GM04504 (cell line): Measurements from ENCODE around the gene RHBDD3.
A peak's percentile ranks its signal among the peaks of the same experiment; 100 is the strongest.

Source experiments
- DNase-seq: peaks from one replicate; pipeline ENCODE4 v3.0.0-alpha.2; 2012; ENCODE audit warnings: low read depth

Gene RHBDD3

DNA sequence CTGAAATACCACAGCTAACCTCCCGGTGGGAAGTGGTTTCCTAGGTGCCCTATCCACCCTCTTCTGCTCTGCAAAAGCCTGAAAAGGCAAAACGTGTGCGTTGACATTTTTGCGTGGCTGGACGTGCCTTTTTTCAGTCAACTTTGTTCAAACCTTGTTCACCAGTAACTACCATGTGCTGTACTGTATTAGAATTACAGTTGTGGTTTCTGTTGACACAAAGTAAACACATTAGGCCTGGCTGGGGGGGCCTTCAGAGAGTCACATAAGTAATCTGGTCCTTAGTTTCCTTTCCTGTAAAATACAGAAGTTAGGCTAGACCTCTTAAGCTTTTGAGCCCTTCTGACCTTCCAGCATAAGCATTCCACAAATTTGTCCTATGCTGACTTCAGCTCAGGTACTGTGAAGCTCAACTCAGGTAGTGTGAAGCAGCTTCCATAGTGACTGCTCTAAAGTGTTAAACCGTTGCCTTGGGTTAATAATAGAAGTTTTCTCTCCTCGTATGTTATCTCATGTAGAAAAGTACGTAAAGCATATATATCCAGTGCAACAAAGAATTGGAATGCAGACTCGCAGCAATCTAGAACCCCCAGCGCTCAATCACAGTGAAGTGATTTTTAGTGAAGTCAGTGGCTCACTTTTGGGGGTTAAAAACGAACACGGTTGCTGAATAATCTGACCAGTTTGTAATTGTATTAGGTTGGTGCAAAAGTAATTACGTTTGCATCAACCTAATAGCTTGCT lies 2.1 kb upstream of the RHBDD3 start:
- no peak for DNase-seq

DNA sequence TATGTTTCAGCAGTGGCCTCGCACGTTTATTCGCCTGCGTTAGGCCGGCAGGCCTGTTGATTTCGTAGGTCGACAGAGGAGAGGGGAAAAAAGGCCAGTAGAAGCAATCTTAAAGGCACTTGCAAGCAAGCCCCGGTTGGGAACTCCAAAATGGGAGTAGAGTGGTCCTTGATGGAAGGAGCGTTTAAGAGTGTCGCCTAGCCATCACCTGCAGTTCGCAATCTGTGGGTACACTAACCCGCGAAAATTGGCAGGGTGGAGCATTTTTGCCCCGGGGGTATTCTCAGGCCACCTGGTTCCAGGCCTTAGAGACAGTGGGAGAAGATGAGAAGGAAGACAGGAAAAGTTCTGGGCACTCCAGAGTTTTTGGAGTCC lies 1.4 kb upstream of the RHBDD3 start:
- DNase-seq = no peak

DNA sequence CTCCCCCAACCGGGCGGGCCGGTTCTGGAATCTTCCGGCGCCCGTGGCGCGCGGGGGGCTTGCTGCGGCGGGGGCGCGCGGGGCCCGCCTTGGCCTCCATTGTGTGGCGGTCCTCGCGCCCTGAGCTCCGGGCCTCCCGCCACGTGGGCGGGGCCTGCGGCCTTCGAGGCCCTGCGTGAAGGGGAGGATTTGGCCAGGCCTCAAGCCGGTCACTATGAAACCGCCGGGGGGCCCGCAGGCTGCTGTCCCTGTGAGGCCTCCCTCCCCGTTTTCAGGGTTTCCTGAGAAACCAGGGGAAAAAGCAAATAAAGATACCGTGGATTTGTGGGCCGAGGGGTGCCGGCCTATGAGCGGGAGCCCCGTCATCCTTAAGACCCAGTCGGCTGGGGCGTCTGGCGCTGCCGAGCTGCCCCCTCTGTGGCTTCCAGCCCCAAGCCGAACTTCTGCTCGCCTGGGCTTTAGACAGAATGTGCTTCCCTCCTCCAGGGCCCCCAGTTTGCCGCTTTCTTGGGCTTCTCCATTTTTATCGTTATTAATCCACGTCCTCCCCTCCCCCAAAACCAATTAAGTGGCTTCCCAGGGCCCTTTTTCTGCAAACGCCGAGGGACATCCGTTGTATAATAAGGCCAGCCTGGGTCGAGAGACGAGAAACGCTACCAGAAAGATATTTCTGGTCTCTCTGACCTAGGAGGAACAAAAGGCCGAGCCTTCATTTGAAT lies 889 bp upstream of the RHBDD3 start:
- DNase-seq = peak; percentile 34

DNA sequence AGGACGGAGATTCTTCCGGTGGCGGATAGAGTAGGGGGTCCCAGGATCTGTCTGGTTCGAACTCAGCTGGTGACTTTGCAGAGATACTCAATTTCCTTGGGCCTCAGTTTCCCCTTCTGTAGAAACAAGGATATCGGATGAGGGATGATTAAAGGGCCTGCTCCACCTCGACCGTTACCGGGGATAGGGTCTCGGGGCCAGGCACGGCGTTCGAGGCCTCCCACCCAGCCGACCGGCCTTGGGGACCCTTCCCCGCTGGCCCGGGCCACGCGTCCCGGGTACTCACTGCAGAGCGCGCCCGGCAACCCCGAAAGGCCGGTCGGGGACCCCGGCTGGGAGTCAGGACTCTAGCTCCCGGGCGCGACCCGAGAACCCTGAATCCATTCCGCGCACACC lies 321 bp downstream of the RHBDD3 start:
- DNase-seq = no peak

DNA sequence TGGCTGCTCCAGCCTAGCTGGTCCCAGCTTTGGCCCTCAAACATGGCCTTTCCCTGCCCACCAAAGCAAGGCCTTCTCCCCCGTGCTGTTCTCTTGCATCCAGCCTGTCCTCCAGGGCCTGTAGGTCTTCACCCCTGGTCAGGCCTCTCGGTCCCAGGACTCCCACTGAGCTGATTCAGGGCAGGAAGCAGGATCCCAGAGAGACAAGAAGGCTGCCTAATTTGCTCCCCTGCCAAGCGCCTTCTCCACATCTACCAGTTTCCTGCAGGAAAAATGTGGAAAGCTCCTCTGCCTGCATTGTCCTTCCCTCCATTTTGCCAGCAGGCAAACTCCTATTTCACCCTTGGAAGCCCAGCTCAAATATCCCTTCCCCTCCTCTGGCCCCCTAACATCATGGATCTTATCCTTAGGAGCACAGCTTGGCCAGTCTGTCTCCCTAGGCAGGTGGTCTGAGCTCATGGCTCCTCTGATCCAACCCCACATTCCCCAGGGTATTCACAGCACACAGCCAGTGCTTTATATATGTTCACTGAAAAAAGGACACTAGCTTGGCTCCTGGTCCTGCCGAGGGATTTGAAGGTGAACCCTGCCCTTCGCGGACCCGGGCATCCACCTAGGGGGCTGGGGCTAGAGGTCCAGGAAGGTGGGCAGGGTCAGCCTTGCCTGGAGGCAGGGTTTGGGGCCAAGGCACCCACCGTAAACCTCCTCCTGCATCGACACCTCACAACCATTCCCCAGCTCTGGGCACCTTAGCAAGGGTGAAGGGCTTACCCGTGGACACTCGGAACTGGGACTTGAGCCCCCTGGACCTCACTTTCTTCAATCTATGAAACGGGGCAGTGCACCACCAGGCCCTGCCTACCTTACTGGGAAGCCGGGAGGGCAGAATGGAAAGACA lies 968 bp downstream of the RHBDD3 start:
- DNase-seq = no peak

DNA sequence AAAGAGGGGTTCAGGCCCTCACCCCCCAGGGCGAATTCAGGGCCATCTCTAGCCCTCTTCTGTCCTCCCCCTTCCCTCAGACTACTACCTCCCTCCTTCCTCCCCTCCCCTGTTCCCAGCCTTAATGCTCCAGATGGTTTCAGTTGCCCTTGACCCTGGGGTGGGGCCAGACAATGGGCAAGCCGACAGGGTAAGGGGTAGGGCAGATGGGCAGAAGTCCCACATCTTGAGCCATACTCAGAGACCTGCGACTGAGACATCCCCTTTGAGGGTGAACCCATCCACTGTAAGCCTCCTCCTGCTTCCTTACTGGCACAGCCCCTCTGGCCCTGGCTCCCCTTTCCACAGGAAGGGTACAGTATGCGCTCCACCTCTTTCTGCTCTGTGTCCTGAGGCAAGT lies 1.9 kb downstream of the RHBDD3 start:
- DNase-seq = no peak

DNA sequence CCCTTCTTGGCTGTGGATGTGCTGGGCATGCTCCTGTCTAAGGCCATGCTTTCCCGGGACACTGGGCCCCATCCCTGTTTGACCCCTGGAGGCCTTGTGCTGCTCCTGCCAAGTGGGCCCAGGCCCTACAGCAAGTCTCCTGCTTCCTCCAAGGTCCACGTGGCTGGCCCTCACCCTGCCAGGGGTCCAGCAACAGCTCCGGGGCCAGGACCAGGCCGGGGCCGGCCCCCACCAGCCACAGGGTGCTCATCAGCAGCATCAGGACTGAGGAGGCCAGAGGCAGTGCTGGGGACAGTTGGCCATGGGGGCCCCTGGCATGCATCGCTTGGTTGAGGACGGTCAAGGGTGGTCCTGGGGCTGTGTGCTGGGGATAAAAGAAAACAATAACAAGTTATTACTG lies 2.5 kb downstream of the RHBDD3 start:
- no peak for DNase-seq

DNA sequence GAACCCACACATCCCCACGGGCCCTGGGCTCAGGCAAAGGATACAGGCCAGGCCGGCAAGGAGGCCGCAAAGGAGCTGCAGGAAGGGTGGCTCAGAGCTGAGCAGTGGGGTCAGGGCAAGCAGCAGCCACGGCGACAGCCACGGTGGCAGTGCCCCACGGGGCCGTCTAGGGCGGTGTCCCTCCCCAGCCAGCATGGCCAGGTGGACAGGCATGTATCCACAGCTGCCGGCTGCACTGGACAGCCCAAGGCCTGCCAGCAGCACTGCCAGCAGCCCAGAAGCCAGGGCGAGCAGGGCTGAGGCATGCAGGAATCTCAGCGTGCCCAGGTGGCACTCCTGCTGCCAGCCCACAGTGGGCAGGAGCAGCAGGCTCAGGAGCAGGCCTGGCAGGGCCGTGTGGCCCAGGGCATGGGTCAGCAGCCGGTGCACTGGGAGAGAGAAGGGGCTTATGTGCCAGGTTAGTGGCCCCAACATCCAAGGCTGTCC lies 3.9 kb downstream of the RHBDD3 start:
- no peak for DNase-seq

DNA sequence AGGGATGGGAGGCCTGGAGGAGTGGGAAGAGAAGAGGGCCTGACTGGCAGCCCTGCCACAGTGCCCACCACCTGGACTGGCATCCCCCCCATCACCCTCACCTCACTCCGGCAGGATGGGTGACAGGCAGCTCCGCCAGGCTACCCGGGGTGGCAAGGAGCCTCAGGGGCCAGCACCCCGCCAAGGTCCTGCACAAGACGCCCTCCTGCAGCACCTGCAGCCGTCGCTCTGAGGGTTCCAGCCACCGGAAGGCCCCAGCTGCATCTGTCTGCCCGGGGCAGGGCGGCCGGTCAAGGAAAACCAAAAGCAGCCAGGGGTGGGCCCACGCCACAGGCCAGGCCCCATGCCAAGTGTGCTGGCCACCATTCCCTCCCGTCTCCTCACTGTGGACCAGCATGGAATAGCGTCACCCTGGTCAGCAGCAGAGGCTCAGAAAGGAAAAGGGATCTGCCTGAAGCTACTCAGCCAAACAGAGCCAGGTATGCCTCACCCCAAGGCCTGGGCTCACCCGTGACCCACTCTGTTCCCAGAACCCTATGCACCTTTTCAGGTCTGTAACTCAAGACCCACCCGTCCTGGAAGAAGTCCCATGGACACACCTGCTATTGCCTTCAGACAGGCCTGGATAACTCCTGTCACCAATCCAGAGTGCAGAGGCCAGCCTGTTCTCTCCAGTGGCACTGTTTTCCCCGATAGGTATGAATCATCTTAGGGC lies 7.0 kb downstream of the RHBDD3 start:
- no peak for DNase-seq

DNA sequence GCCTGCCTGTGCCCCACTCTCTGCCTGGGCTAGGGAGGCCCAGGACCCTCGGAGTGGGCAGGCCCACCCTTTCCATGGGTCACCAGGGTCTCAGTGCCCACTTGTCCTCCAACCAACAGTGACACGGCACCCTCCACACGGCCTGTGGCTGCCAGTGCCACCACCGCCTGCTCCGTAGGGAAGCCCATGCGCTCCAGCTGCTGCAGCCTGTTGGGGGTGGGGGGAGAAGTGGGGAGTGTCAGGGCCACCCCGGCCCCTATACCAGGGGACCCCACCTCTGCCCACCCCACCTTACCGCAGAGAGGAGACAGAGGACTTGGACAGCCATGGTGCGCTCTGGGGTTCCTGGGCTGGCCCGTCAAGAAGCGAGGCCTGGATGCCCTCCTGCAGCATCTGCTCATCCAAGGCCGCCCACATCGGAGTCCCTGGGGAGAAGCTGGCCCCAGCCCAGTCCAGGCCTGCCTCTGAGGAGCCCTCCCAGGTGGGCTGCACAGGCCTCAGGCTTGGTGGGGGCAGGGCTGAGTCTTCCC lies 7.7 kb downstream of the RHBDD3 start:
- no peak for DNase-seq

DNA sequence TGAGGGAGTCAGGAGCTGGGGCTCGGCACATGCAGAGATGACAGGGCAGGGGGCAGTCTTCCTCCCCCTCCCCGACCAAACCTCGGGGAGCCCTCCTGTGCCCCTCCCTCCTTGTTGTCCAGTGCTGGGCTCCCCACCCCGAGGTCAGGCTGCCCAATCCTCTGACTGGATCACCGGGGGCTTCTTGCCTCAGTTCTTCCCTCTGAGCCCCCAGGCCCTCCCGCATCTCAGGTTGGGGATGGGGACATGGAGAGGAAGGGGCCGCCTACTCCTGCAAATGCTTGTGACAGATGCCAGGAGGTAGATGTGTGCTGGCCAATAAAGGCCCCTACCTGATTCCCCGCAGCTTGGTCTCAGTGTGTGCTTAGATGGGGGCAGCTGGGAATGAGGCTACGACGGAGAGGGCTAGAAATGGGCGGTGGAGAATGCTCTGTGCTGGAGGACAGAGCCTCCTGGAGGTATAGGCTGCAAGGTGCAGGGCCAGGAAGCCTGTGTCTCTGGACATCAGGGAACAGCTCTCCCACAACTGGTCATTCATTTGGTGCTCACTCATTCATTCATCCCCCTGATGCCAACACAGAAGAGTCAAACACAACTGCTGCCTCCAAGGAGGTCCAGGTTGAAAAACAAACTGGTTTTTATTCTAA lies 8.4 kb downstream of the RHBDD3 start:
- DNase-seq = no peak

DNA sequence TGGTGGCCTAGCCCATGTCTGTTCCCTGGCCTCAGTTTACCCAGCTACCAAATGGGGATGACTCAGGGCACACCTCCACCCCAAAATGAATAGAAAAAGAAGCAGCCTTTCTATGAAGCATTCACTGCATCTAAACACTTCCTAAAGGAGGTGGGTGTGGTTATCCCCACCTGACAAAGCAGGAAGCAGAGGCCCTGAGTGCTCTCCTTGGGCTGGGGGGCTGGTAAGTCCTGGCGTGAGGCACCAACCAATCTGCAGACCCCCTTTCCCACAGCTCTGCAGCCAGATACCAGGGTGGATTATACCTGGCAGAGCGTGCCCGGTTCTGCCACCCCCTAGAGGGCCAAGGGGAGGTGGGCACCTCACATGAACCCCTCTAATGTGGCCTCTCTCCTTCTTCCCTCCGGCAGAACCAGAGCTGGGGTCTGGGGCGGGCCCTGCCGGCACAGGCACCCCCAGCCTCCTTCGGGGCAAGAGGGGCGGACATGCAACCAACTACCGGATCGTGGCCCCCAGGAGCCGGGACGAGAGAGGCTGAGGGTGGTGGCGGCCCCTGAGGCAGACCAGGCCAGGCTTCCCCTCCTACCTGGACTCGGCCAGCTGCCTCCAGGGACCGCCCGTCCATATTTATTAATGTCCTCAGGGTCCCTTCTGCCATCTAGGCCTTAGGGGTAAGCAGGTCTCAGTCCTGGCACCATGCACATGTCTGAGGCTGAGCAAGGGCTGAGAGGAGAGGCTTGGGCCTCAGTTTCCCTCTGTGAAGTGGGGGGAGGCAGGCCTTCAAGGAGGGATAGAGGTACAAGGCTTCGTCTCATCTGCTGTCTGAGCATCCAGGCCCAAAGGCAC lies 9.2 kb downstream of the RHBDD3 start:
- no peak for DNase-seq

DNA sequence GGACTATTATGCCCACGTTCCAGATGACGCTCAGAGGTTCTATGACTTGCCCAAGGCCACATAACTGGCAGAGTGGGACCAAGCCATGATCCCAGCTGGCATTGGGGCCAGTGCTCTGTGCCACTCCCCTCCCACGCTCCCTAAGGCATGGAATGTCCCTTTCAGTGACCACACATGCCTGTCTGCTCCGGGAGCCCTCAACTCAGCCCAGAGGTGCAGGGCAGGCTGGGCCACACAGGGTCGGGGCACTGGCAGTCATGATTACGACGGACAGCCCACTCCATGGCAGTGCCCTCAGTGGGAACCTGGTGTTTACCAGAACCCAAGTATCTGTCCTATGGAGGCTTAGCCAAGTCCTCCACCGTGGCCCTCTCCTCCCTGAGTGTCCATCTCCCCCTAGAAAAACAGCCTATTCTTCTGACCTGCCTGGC lies 10.0 kb downstream of the RHBDD3 start:
- DNase-seq = no peak

DNA sequence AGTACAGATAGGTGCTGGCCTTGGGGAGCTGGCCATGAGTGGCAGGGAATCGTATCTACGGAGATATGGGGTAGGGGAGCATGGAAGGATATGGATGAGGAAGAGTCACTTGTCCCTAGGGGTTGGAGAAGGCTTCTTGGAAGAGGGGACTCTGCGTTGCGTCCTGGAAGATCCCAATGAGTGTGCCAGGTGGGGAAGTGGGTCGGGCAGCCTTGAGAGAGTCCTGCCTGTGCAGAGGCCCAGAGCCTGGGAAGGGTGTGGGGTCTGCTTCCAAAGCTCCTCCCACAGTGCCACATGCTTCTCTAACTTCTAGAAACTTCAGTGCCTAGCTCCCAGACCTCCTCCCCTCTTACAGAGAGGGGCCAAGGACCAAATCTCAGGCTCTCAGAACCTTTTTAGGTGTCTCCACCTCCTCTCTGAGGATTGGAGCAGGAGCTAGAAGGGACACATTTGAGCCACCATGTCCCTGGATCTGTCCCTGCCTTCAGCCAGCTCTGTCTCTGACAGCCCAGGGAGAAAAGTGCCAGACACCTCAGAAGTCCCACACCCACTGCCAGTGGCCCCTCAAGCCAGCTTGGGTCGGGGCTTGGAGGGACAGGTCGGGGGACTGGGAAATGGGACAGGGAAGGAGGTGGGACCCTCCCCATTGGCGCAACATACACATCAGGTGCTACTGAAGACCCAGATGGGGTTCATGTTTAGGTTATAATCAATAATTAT lies 11.0 kb downstream of the RHBDD3 start:
- no peak for DNase-seq

DNA sequence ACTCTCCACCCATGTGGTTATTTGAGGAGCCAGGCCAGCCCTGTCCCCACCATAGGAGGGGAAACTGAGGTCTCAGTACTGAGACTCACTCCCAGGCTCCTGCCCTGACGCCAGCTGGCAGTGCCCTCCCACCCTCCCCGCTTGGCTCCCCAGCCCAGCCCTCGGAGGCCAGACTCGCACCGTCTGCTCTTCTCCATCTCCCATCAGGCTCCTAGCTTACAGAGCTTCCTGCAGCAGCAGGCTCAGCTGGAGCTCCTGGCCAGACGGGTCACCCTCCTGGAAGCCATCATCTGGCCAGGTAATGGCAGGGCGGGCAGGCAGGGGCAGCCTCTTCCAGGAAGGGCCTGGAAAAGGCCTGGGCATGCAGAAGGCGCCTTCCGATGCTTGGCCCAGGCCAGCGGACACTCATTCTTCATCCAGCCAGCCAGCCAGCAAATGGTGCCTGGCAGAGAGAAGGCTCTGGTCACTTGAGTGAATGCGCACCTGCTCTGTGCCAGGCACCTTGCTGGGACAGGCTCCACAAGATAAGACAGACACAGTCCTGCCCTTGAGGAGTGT lies 12.6 kb downstream of the RHBDD3 start:
- no peak for DNase-seq

DNA sequence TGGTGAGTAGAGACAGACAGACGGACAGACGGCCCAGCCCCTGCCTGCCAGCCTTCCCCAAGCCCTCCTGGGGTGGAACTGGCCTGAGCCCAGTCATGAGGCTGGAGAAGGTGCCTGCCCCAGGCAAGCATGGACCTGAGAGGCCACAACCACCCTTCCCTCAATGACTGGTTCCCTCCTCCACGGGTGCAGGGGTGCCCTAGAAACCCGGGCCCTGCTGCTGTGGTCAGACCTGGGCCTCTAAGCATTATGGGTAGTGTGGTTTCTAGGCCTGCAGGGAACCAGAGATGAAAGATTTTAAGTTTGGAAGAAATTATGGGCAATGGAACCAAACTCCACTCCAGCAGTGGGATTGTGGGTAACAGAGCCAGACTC lies 13.5 kb downstream of the RHBDD3 start:
- DNase-seq = no peak

DNA sequence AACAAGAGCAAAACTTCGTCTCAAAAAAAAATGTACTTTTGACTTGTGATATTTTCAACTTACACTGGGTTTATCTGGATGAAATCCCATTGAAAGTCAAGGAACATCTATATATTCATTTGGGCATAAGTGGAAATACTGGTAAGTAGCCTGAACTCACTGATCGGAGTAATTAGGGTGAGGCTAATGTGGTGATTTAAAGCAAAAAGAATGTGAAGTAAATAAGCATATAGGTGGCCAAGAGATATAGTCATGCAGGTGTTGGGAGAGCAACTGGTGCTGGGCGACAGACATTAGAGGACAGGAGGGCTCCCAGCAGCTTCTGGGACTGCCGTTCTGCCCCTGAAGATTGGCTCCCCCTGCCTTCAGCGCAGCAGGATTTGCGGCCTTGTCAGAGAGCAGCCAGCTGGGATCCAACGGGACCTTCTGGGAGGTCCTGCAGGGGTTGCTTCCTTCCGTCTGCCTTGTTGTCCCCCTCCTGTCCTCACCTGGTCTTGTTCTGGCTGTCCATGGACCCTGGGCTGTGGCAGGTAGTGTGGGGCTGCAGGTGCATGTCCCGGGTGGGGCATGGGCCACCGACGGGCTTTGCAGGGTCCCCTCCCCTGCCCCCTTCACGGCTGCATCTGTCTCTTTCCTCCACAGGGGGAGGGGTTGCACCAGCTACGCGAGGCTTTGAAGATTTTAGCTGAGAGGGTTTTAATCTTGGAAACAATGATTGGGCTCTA lies 14.1 kb downstream of the RHBDD3 start:
- DNase-seq = no peak
